WERI-Rb-1 (cell line): ENCODE results near the gene CAMTA1.
A peak's percentile ranks its signal among the peaks of the same experiment; 100 is the strongest.

Source experiments
- DNase-seq: peaks from one replicate; pipeline ENCODE4 v3.0.0-alpha.2; 2020
- H3K27ac ChIP-seq: fragments of 250-450 bp; sonication (Bioruptor Pico); 2 replicates; pipeline ENCODE4 v1.5.1; 2020; ENCODE audit warnings: mild to moderate bottlenecking, moderate library complexity
- H3K27me3 ChIP-seq: fragments of 250-450 bp; sonication (Bioruptor Pico); 2 replicates; pipeline ENCODE4 v1.5.1; 2021; ENCODE audit warnings: mild to moderate bottlenecking, low read depth, moderate library complexity; ENCODE audit not compliant: insufficient read depth, severe bottlenecking
- H3K36me3 ChIP-seq: fragments of 250-450 bp; sonication (Bioruptor Pico); 2 replicates; pipeline ENCODE4 v1.5.1; 2020; ENCODE audit warnings: mild to moderate bottlenecking, moderate library complexity
- H3K4me3 ChIP-seq: 2 replicates; pipeline ENCODE4 v1.5.1; 2011; ENCODE audit warnings: low read depth, mild to moderate bottlenecking, control low read depth, low read length
- H3K9me3 ChIP-seq: fragments of 250-450 bp; sonication (Bioruptor Pico); 2 replicates; pipeline ENCODE4 v1.5.1; 2021; ENCODE audit warnings: mild to moderate bottlenecking, moderate library complexity; ENCODE audit not compliant: severe bottlenecking
- TF ChIP-seq, protein P1 (sequence below): IDR thresholded peaks from 2 replicates; pipeline ENCODE4 v1.5.1; 2011; ENCODE audit warnings: low read depth, mild to moderate bottlenecking, control low read depth, inconsistent platforms, low read length

CAMTA1 gene

DNA sequence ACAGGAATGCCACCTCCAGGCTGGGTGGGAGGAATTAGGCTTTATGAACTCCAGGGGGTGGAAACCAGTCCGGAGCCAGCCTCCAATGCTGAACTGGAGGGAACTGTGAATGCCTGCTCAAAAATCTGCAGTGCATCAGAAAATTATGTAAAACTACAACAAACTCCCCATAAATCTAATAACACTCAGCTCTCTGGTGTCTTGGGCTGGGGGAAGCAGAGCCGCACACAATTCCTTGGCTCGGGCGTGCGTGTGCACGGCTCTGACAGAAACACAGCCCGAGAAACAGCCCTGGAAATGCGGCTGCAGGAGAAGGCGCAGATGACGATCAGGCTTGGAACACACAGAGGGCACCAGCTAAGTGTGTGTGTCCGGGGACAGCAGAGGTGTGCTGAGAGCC lies 858.3 kb downstream of the CAMTA1 start:
- no peaks in the 10 kb centered on the region for H3K36me3 ChIP-seq
- H3K27ac ChIP-seq: peak overlapping the region; percentile 55
- no peaks in the 10 kb centered on the region for H3K27me3 ChIP-seq
- H3K4me3 ChIP-seq: no peak overlapping the region
- no peak for DNase-seq
- peaks cover 4% of the 10 kb centered on the region for H3K9me3 ChIP-seq
- TF ChIP-seq, protein P1, sequence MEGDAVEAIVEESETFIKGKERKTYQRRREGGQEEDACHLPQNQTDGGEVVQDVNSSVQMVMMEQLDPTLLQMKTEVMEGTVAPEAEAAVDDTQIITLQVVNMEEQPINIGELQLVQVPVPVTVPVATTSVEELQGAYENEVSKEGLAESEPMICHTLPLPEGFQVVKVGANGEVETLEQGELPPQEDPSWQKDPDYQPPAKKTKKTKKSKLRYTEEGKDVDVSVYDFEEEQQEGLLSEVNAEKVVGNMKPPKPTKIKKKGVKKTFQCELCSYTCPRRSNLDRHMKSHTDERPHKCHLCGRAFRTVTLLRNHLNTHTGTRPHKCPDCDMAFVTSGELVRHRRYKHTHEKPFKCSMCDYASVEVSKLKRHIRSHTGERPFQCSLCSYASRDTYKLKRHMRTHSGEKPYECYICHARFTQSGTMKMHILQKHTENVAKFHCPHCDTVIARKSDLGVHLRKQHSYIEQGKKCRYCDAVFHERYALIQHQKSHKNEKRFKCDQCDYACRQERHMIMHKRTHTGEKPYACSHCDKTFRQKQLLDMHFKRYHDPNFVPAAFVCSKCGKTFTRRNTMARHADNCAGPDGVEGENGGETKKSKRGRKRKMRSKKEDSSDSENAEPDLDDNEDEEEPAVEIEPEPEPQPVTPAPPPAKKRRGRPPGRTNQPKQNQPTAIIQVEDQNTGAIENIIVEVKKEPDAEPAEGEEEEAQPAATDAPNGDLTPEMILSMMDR: no peak

- Histone ChIP-seq H3K4me3 (no peak overlapping the region), H3K9me3 (peaks cover 4% of the 10 kb centered on the region), H3K27me3 (no peaks in the 10 kb centered on the region), H3K27ac (no peak overlapping the region), H3K36me3 (no peaks in the 10 kb centered on the region)
- TF ChIP-seq, protein P1: 0 out of 2 replicates have a peak, but pooled peaks have one; percentile 3
- no peak for DNase-seq
These were observed 858.8 kb downstream of the CAMTA1 start for GRCh38 chr1:7644086-7644485.

- DNase-seq: peak; percentile 35
- TF ChIP-seq, protein P1: no peak
These were observed 859.9 kb downstream of the CAMTA1 start for GRCh38 chr1:7644961-7645750.

GRCh38 chr1:7645751-7646048 lies 860.4 kb downstream of the CAMTA1 start:
- peaks cover 4% of the 10 kb centered on the region for H3K9me3 ChIP-seq
- TF ChIP-seq, protein P1: no peak
- H3K27me3 ChIP-seq: no peaks in the 10 kb centered on the region
- DNase-seq: no peak
- peak overlapping the region; percentile 19 for H3K27ac ChIP-seq
- H3K36me3 ChIP-seq: no peaks in the 10 kb centered on the region
- no peak overlapping the region for H3K4me3 ChIP-seq

More at GRCh38 chr1:7644961-7645750, 859.9 kb downstream of the CAMTA1 start:
- H3K36me3 ChIP-seq: no peaks in the 10 kb centered on the region
- no peak overlapping the region for H3K4me3 ChIP-seq
- H3K27ac ChIP-seq: peak overlapping the region; percentile 19
- peaks cover 4% of the 10 kb centered on the region for H3K9me3 ChIP-seq
- H3K27me3 ChIP-seq: no peaks in the 10 kb centered on the region

DNA sequence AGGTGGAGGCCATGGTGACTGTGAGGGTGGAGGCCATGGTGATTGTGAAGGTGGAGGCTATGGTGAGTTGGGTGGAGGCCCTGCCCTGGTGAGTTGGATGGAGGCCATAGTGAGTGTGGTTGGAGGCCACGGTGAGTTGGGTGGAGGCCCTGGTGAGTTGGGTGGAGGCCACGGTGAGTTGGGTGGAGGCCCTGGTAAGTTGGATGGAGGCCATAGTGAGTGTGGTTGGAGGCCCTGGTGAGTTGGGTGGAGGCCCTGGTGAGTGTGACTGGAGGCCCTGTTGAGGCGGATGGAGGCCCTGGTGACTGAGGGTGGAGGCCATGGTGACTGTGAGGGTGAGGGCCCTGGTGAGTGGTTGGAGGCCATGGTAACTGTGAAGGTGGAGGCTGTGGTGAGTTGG lies 860.9 kb downstream of the CAMTA1 start:
- DNase-seq: no peak
- H3K27me3 ChIP-seq: no peaks in the 10 kb centered on the region
- H3K4me3 ChIP-seq: no peak overlapping the region
- peaks cover 4% of the 10 kb centered on the region for H3K9me3 ChIP-seq
- H3K36me3 ChIP-seq: no peaks in the 10 kb centered on the region
- H3K27ac ChIP-seq: no peak overlapping the region
- TF ChIP-seq, protein P1: no peak
